ENCODE data around the gene BICD2. TPM values are rescaled to one million over a fixed set of nuclear protein-coding genes. Genes with fewer than 3 reads are reported as not detected.

Gene BICD2
- total and polyA plus RNA-seq, 2 of the 13 experiments (the other 11 are each of a cell fraction or from before 2014, with no cell fraction given), result 5.1 to 17.4 TPM

DNA sequence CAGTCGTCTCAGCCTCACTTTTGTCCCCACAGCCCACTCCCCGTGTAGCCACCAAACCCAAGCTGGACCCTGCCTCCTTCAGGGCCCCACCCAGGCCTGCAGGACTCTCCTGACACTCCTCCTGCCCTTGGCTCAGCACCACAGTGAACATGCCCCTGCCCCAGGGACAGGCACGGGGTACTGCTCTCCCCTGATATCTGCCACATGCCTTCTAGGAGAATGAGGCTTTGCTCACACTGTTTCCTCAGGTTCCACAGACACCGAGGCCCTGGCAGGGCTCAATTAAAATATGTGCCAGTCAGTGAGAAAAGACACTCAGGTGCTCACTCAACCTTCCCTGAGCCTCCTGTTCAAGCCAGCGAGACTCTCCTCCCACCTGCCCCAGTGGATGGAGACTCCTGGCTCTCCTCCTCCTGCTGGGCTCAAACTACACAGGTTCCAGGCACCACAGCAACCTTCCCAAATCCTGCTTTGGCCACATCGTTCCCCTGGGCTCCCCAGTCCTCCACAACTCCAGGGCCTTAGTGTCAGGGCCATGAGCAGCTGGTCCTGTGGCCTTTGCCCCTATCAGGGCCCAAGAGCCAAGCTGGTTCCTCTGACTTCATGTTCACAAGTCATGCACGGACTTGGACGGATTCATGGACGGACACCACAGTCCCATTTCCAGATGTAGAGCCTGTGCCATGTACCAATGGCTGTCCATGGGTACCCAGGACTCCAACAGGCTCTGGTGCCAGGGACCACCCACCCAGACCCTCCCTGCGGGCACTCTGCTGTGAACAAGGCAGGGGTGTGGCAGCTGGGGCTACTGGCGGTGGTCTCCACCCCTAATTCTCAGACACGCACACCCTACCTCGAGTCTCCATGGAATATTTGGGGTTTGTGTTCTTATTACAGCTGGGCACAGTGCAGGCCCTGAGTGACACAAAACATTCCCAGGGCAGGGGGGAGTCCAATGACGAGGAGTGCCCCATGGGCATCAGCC is 36.6 kb downstream of the BICD2 start:
- ChIA-PET POLR2A (no interaction called here), CTCF (ENCODE audit: low intra/inter-chr PET ratio, low total read pairs) (no interaction called here)
- Histone ChIP-seq H3K36me3 (replicated peaks in 1 of 2; ENCODE audit: control insufficient read depth in 1 of 2, insufficient read depth in 2 of 2, low read length in 2 of 2) (peaks cover 12 to 33% of the 10 kb centered on the region in 2 experiments; a peak in 4 of 5 replicates), H3K4me1 (ENCODE audit: insufficient read depth, low read length) (peaks cover 13% of the 10 kb centered on the region; the same call in 1 of the 2 replicates), H3K27me3 (ENCODE audit: control insufficient read depth in 1 of 2, insufficient read depth in 2 of 2, low read length in 2 of 2) (no peaks in the 10 kb centered on the region), H3K4me2 (ENCODE audit: low read depth, low read length) (no peak overlapping the region), H4K20me1 (ENCODE audit: insufficient read depth, low read length) (peaks cover 10% of the 10 kb centered on the region; the same call in 1 of the 2 replicates), H2AFZ (ENCODE audit: low read length) (no peak overlapping the region), H3K27ac (ENCODE audit: extremely low read length, insufficient read depth, low read length) (no peak overlapping the region), H3K4me3 (replicated peaks in 1 of 3; ENCODE audit: insufficient read depth in 1 of 3, low read depth in 2 of 3, low read length in 3 of 3) (no peak overlapping the region), H3K9me3 (ENCODE audit: low read length) (no peaks in the 10 kb centered on the region), H3K9ac (ENCODE audit: insufficient read depth, low read depth, low read length) (no peak overlapping the region), H3K79me2 (ENCODE audit: insufficient read depth, low read length) (peaks cover 14% of the 10 kb centered on the region)
- no peak for ATAC-seq
- 95% methylated on average over 9 of the region's 14 CpGs for WGBS (ENCODE audit: low lambda C conversion rate)
- in situ Hi-C loops (cut with HindIII; ENCODE audit: extremely low pct_ligation_motif_present, low pct_unique_long_range_greater_than_20kb), result no loop called here
- BruUV-seq (replicated peaks), result no TSS peak
- DNase-seq (ENCODE audit: low spot score), result no peak
- intact Hi-C loops (cut with micrococcal nuclease; ENCODE audit: unreplicated experiment), result no loop called here
- no peak for FAIRE-seq
- TF ChIP-seq KLF12 (CRISPR knock-in tag; IDR thresholded peaks at IDR 0.05; ENCODE audit: borderline replicate concordance), result no peak
- TF ChIP-seq TAF1 (CRISPR knock-in tag; IDR thresholded peaks at IDR 0.05), result no peak
- no peak for TF ChIP-seq ZNF879 (CRISPR knock-in tag; IDR thresholded peaks at IDR 0.05)
- no peak for TF ChIP-seq TCF12 (IDR thresholded peaks at IDR 0.05)
- TF ChIP-seq TCF12 (CRISPR knock-in tag; IDR thresholded peaks at IDR 0.05), result no peak
- no peak for TF ChIP-seq TRIM24 (CRISPR knock-in tag; IDR thresholded peaks at IDR 0.05)
- TF ChIP-seq ZNF891 (CRISPR knock-in tag; IDR thresholded peaks at IDR 0.05), result no peak
- TF ChIP-seq NFIB (CRISPR knock-in tag; IDR thresholded peaks at IDR 0.05; ENCODE audit: borderline replicate concordance), result no peak
- TF ChIP-seq KLF9 (CRISPR knock-in tag; IDR thresholded peaks at IDR 0.05; ENCODE audit: low read depth), result no peak
- TF ChIP-seq MAFF (IDR thresholded peaks at IDR 0.05; ENCODE audit: low read depth, low read length), result no peak
- TF ChIP-seq SATB2 (CRISPR knock-in tag; IDR thresholded peaks at IDR 0.05), result no peak
- no peak for TF ChIP-seq ZIK1 (CRISPR knock-in tag; IDR thresholded peaks at IDR 0.05; ENCODE audit: borderline replicate concordance, low read depth)
- no peak for TF ChIP-seq SOX6 (IDR thresholded peaks at IDR 0.05)
- no peak for TF ChIP-seq SOX6 (CRISPR knock-in tag; IDR thresholded peaks at IDR 0.05)

Measured in HepG2 (cell line).